ENCODE results near the gene MAN2B1. TPM values are rescaled to one million over a fixed set of nuclear protein-coding genes. Genes with fewer than 3 reads are reported as not detected.

Gene MAN2B1
- total and polyA plus RNA-seq, 2 of the 13 experiments (the other 11 are each of a cell fraction or from before 2014, with no cell fraction given) = 23.6 to 23.8 TPM

- TF ChIP-seq, protein P1, sequence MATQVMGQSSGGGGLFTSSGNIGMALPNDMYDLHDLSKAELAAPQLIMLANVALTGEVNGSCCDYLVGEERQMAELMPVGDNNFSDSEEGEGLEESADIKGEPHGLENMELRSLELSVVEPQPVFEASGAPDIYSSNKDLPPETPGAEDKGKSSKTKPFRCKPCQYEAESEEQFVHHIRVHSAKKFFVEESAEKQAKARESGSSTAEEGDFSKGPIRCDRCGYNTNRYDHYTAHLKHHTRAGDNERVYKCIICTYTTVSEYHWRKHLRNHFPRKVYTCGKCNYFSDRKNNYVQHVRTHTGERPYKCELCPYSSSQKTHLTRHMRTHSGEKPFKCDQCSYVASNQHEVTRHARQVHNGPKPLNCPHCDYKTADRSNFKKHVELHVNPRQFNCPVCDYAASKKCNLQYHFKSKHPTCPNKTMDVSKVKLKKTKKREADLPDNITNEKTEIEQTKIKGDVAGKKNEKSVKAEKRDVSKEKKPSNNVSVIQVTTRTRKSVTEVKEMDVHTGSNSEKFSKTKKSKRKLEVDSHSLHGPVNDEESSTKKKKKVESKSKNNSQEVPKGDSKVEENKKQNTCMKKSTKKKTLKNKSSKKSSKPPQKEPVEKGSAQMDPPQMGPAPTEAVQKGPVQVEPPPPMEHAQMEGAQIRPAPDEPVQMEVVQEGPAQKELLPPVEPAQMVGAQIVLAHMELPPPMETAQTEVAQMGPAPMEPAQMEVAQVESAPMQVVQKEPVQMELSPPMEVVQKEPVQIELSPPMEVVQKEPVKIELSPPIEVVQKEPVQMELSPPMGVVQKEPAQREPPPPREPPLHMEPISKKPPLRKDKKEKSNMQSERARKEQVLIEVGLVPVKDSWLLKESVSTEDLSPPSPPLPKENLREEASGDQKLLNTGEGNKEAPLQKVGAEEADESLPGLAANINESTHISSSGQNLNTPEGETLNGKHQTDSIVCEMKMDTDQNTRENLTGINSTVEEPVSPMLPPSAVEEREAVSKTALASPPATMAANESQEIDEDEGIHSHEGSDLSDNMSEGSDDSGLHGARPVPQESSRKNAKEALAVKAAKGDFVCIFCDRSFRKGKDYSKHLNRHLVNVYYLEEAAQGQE (IDR thresholded peaks at IDR 0.05; ENCODE audit: borderline replicate concordance in 1 of 2, low read depth in 1 of 2, low read length in 2 of 2) = no peak
- TF ChIP-seq FOSL2 (CRISPR knock-in tag; IDR thresholded peaks at IDR 0.05) (0 out of 2 replicates have a peak, but pooled peaks have one; percentile 17), ZNF18 (CRISPR knock-in tag; IDR thresholded peaks at IDR 0.05; ENCODE audit: insufficient replicate concordance) (no peak), FIP1L1 (IDR thresholded peaks at IDR 0.05; ENCODE audit: borderline replicate concordance, insufficient read depth, low read depth, low read length) (no peak), ZFYVE20 (CRISPR knock-in tag; IDR thresholded peaks at IDR 0.05; ENCODE audit: borderline replicate concordance, low read depth) (no peak), SAP130 (CRISPR knock-in tag; IDR thresholded peaks at IDR 0.05; ENCODE audit: low read depth) (peak; percentile 91), ZFP62 (CRISPR knock-in tag; IDR thresholded peaks at IDR 0.05) (no peak), ZNF878 (CRISPR knock-in tag; IDR thresholded peaks at IDR 0.05) (no peak), STAT5B (CRISPR knock-in tag; IDR thresholded peaks at IDR 0.05) (no peak), SSRP1 (CRISPR knock-in tag; IDR thresholded peaks at IDR 0.05) (no peak), ZNF747 (CRISPR knock-in tag; IDR thresholded peaks at IDR 0.05; ENCODE audit: borderline replicate concordance) (0 out of 2 replicates have a peak, but pooled peaks have one; percentile 30), JARID2 (CRISPR knock-in tag; IDR thresholded peaks at IDR 0.05; ENCODE audit: insufficient replicate concordance) (no peak), XBP1 (CRISPR knock-in tag; IDR thresholded peaks at IDR 0.05) (no peak)
- TF ChIP-seq, protein P2, sequence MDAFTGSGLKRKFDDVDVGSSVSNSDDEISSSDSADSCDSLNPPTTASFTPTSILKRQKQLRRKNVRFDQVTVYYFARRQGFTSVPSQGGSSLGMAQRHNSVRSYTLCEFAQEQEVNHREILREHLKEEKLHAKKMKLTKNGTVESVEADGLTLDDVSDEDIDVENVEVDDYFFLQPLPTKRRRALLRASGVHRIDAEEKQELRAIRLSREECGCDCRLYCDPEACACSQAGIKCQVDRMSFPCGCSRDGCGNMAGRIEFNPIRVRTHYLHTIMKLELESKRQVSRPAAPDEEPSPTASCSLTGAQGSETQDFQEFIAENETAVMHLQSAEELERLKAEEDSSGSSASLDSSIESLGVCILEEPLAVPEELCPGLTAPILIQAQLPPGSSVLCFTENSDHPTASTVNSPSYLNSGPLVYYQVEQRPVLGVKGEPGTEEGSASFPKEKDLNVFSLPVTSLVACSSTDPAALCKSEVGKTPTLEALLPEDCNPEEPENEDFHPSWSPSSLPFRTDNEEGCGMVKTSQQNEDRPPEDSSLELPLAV (CRISPR knock-in tag; conservative IDR thresholded peaks at IDR 0.05; ENCODE audit: low read depth) = no peak
- TF ChIP-seq, protein P3, sequence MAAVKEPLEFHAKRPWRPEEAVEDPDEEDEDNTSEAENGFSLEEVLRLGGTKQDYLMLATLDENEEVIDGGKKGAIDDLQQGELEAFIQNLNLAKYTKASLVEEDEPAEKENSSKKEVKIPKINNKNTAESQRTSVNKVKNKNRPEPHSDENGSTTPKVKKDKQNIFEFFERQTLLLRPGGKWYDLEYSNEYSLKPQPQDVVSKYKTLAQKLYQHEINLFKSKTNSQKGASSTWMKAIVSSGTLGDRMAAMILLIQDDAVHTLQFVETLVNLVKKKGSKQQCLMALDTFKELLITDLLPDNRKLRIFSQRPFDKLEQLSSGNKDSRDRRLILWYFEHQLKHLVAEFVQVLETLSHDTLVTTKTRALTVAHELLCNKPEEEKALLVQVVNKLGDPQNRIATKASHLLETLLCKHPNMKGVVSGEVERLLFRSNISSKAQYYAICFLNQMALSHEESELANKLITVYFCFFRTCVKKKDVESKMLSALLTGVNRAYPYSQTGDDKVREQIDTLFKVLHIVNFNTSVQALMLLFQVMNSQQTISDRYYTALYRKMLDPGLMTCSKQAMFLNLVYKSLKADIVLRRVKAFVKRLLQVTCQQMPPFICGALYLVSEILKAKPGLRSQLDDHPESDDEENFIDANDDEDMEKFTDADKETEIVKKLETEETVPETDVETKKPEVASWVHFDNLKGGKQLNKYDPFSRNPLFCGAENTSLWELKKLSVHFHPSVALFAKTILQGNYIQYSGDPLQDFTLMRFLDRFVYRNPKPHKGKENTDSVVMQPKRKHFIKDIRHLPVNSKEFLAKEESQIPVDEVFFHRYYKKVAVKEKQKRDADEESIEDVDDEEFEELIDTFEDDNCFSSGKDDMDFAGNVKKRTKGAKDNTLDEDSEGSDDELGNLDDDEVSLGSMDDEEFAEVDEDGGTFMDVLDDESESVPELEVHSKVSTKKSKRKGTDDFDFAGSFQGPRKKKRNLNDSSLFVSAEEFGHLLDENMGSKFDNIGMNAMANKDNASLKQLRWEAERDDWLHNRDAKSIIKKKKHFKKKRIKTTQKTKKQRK (IDR thresholded peaks at IDR 0.05; ENCODE audit: low read length) = no peak
Observed at GRCh38 chr19:12669270-12670158, 3.0 kb upstream of the MAN2B1 start (continued).

All from HepG2 (cell line).